ENCODE results near the gene AIFM1. TPM values are rescaled to one million over a fixed set of nuclear protein-coding genes. Genes with fewer than 3 reads are reported as not detected.

The AIFM1 gene
- 53.9 and 57.0 TPM in 2 replicates for total RNA-seq
- long read RNA-seq, transcript AIFM1-201 (16 exons, 2,260 nt): major isoform, 202 of 226 reads
- long read RNA-seq, partial matches to known transcripts: 16 of 226 reads
- long read RNA-seq, other reads (novel, unspliced or antisense): 8 of 226 reads

- Mint-ChIP-seq H3K27me3 (ENCODE audit: low read depth) (no peaks in the 10 kb centered on the region), H3K27ac (ENCODE audit: unreplicated experiment) (peak within 1 kb of the TSS; percentile 96), H3K4me3 (peak within 1 kb of the TSS; percentile 91), H3K36me3 (ENCODE audit: low read depth) (peaks cover 2% of the 10 kb centered on the region), H3K4me1 (peaks cover 33% of the 10 kb centered on the region), H3K9me3 (no peaks in the 10 kb centered on the region)
- TF ChIP-seq CTCF (conservative IDR thresholded peaks at IDR 0.05): no peak
- DNase-seq (ENCODE audit: low read depth, low spot score): peak; percentile 78
These were observed at the start of gene AIFM1 for GRCh38 chrX:130165703-130166502. AIFM1 (minus strand) TSS chrX:130165841; CDS start chrX:130165656, 185 bp downstream.

- DNase-seq (ENCODE audit: low read depth, low spot score): no peak
- H3K4me3 Mint-ChIP-seq: no peak overlapping the region
- TF ChIP-seq CTCF (conservative IDR thresholded peaks at IDR 0.05): no peak
- peaks cover 36% of the 10 kb centered on the region for H3K36me3 Mint-ChIP-seq (ENCODE audit: low read depth)
- peaks cover 12% of the 10 kb centered on the region for H3K9me3 Mint-ChIP-seq
- H3K27ac Mint-ChIP-seq (ENCODE audit: unreplicated experiment): no peak overlapping the region
- peaks cover 5% of the 10 kb centered on the region for H3K4me1 Mint-ChIP-seq
- no peaks in the 10 kb centered on the region for H3K27me3 Mint-ChIP-seq (ENCODE audit: low read depth)
These were observed 47.7 kb upstream of the AIFM1 start for GRCh38 chrX:130213376-130213775.

GRCh38 chrX:130212371-130212770 lies 46.7 kb upstream of the AIFM1 start:
- TF ChIP-seq CTCF (conservative IDR thresholded peaks at IDR 0.05): no peak
- no peak overlapping the region for H3K27ac Mint-ChIP-seq (ENCODE audit: unreplicated experiment)
- peaks cover 39% of the 10 kb centered on the region for H3K36me3 Mint-ChIP-seq (ENCODE audit: low read depth)
- DNase-seq (ENCODE audit: low read depth, low spot score): no peak
- no peak overlapping the region for H3K4me3 Mint-ChIP-seq
- peaks cover 5% of the 10 kb centered on the region for H3K4me1 Mint-ChIP-seq
- peaks cover 12% of the 10 kb centered on the region for H3K9me3 Mint-ChIP-seq
- H3K27me3 Mint-ChIP-seq (ENCODE audit: low read depth): no peaks in the 10 kb centered on the region

- Mint-ChIP-seq H3K4me1 (peaks cover 5% of the 10 kb centered on the region), H3K9me3 (peaks cover 12% of the 10 kb centered on the region), H3K36me3 (ENCODE audit: low read depth) (peaks cover 40% of the 10 kb centered on the region), H3K4me3 (no peak overlapping the region), H3K27me3 (ENCODE audit: low read depth) (no peaks in the 10 kb centered on the region), H3K27ac (ENCODE audit: unreplicated experiment) (no peak overlapping the region)
- TF ChIP-seq CTCF (conservative IDR thresholded peaks at IDR 0.05): no peak
- no peak for DNase-seq (ENCODE audit: low read depth, low spot score)
These were observed 46.0 kb upstream of the AIFM1 start for GRCh38 chrX:130211415-130212186.

- DNase-seq (ENCODE audit: low read depth, low spot score): no peak
- Mint-ChIP-seq H3K27ac (ENCODE audit: unreplicated experiment) (no peak overlapping the region), H3K9me3 (peaks cover 3% of the 10 kb centered on the region), H3K27me3 (ENCODE audit: low read depth) (no peaks in the 10 kb centered on the region), H3K36me3 (ENCODE audit: low read depth) (peaks cover 15% of the 10 kb centered on the region), H3K4me1 (no peaks in the 10 kb centered on the region), H3K4me3 (no peak overlapping the region)
- TF ChIP-seq CTCF (conservative IDR thresholded peaks at IDR 0.05): no peak
These were observed 39.0 kb upstream of the AIFM1 start for GRCh38 chrX:130204647-130205046.
